ENCODE data around the gene CRB2.

Gene CRB2

GRCh38 chr9:123376218-123377071 is 20.4 kb downstream of the CRB2 start:
- DNase-seq: no peak
- Histone ChIP-seq H3K9ac (ENCODE audit: low read length) (no peak overlapping the region), H3K4me1 (ENCODE audit: low read length) (no peaks in the 10 kb centered on the region), H2AFZ (ENCODE audit: low read length) (no peak overlapping the region), H3K36me3 (replicated peaks; ENCODE audit: insufficient read depth, low read length) (no peaks in the 10 kb centered on the region), H4K20me1 (ENCODE audit: insufficient read depth, low read length) (no peaks in the 10 kb centered on the region), H3K4me2 (ENCODE audit: low read depth, low read length) (no peak overlapping the region), H3K79me2 (ENCODE audit: low read length) (no peaks in the 10 kb centered on the region), H3F3A (ENCODE audit: insufficient read depth, low read length) (no peaks in the 10 kb centered on the region), H3K27ac (ENCODE audit: low read length) (no peak overlapping the region), H3K27me3 (replicated peaks; ENCODE audit: insufficient read depth, low read length) (peaks cover 46% of the 10 kb centered on the region), H3K4me3 (ENCODE audit: low read length) (no peak overlapping the region), H3K9me2 (replicated peaks; ENCODE audit: insufficient read depth, low read length) (no peaks in the 10 kb centered on the region), H3K9me3 (replicated peaks; ENCODE audit: insufficient read depth, low read length) (no peaks in the 10 kb centered on the region)
- TF ChIP-seq, protein P1, sequence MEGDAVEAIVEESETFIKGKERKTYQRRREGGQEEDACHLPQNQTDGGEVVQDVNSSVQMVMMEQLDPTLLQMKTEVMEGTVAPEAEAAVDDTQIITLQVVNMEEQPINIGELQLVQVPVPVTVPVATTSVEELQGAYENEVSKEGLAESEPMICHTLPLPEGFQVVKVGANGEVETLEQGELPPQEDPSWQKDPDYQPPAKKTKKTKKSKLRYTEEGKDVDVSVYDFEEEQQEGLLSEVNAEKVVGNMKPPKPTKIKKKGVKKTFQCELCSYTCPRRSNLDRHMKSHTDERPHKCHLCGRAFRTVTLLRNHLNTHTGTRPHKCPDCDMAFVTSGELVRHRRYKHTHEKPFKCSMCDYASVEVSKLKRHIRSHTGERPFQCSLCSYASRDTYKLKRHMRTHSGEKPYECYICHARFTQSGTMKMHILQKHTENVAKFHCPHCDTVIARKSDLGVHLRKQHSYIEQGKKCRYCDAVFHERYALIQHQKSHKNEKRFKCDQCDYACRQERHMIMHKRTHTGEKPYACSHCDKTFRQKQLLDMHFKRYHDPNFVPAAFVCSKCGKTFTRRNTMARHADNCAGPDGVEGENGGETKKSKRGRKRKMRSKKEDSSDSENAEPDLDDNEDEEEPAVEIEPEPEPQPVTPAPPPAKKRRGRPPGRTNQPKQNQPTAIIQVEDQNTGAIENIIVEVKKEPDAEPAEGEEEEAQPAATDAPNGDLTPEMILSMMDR (IDR thresholded peaks at IDR 0.05; ENCODE audit: low read length): no peak
- TF ChIP-seq EZH2 (optimal IDR thresholded peaks at IDR 0.05; ENCODE audit: low read depth, low read length) (no peak), EZH2phosphoT487 (IDR thresholded peaks at IDR 0.05; ENCODE audit: low read length) (no peak)

DNA sequence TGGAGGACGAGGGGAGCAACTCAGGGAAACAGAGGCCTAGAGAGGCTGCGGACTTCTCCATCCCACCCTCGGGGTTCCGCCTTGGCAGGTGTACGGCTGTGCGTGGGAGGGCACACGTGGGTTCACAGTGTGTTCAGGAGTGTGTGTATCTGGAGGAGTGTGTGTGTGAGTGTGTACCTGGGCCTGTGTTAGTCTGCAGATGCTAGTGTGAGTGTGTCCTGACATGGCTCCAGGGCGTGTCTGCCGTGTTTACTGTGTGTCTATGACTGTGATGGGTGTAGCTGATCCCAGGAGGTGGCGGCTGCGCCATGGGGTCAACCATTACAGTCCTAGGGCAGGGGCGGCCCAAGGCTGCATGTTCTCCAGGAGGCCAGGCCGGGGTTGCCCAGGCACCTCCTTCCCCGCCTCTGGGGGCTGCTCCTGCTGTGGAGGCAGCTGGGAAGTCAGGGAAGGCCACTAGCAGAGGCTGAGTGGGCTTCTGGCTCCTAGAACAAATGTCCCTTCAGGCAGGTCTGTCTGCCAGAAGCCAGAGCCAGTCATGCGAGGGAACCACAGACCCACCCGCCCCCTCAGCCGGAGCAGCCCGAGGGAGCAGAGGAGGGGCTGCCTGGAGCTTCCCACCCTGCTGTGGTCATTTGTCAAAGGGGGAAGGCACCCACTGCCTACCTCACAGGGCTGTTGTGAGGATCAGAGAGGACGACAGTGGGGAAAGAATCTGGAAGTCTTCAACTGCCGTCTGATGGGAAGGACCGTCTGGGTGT is 21.4 kb downstream of the CRB2 start:
- no peak for TF ChIP-seq EZH2phosphoT487 (IDR thresholded peaks at IDR 0.05; ENCODE audit: low read length)
- TF ChIP-seq EZH2 (optimal IDR thresholded peaks at IDR 0.05; ENCODE audit: low read depth, low read length): no peak
- TF ChIP-seq, protein P1 (IDR thresholded peaks at IDR 0.05; ENCODE audit: low read length): no peak
- Histone ChIP-seq H3K4me3 (ENCODE audit: low read length) (no peak overlapping the region), H2AFZ (ENCODE audit: low read length) (no peak overlapping the region), H4K20me1 (ENCODE audit: insufficient read depth, low read length) (no peaks in the 10 kb centered on the region), H3K9ac (ENCODE audit: low read length) (no peak overlapping the region), H3K4me1 (ENCODE audit: low read length) (no peaks in the 10 kb centered on the region), H3K9me2 (replicated peaks; ENCODE audit: insufficient read depth, low read length) (no peaks in the 10 kb centered on the region), H3K4me2 (ENCODE audit: low read depth, low read length) (no peak overlapping the region), H3K9me3 (replicated peaks; ENCODE audit: insufficient read depth, low read length) (no peaks in the 10 kb centered on the region), H3K27me3 (replicated peaks; ENCODE audit: insufficient read depth, low read length) (peaks cover 37% of the 10 kb centered on the region), H3F3A (ENCODE audit: insufficient read depth, low read length) (no peaks in the 10 kb centered on the region), H3K27ac (ENCODE audit: low read length) (no peak overlapping the region), H3K36me3 (replicated peaks; ENCODE audit: insufficient read depth, low read length) (no peaks in the 10 kb centered on the region), H3K79me2 (ENCODE audit: low read length) (no peaks in the 10 kb centered on the region)
- DNase-seq: no peak

DNA sequence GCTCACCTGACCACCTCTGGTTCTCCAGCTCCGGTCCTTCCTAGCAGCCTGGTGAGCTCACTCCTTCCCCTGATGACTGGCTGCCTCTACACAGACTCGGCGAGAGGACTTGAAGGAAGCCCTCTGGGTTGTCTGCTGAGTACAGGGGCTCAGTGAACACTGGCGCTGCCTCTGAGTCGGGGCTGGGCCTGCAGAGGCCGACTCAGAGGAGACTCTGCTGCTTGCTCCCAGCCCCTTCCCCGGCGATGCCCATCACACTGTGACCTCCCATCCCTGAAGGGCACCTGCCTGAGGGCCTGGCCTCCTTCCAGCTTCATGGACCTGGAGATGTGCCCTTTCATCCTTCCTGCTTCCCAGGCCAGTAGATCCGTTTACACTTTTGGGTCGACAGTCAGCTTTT is 22.0 kb downstream of the CRB2 start:
- no peaks in the 10 kb centered on the region for H4K20me1 ChIP-seq (ENCODE audit: insufficient read depth, low read length)
- DNase-seq: no peak
- TF ChIP-seq EZH2phosphoT487 (IDR thresholded peaks at IDR 0.05; ENCODE audit: low read length) (no peak), EZH2 (optimal IDR thresholded peaks at IDR 0.05; ENCODE audit: low read depth, low read length) (no peak)
- TF ChIP-seq, protein P1 (IDR thresholded peaks at IDR 0.05; ENCODE audit: low read length): no peak
- H3K36me3 ChIP-seq (replicated peaks; ENCODE audit: insufficient read depth, low read length): no peaks in the 10 kb centered on the region
- H3K9me3 ChIP-seq (replicated peaks; ENCODE audit: insufficient read depth, low read length): no peaks in the 10 kb centered on the region
- H3K4me3 ChIP-seq (ENCODE audit: low read length): no peak overlapping the region
- no peak overlapping the region for H3K27ac ChIP-seq (ENCODE audit: low read length)
- no peaks in the 10 kb centered on the region for H3F3A ChIP-seq (ENCODE audit: insufficient read depth, low read length)
- no peaks in the 10 kb centered on the region for H3K9me2 ChIP-seq (replicated peaks; ENCODE audit: insufficient read depth, low read length)
- H3K79me2 ChIP-seq (ENCODE audit: low read length): no peaks in the 10 kb centered on the region
- H2AFZ ChIP-seq (ENCODE audit: low read length): no peak overlapping the region
- H3K4me2 ChIP-seq (ENCODE audit: low read depth, low read length): no peak overlapping the region
- H3K9ac ChIP-seq (ENCODE audit: low read length): no peak overlapping the region
- no peaks in the 10 kb centered on the region for H3K4me1 ChIP-seq (ENCODE audit: low read length)
- H3K27me3 ChIP-seq (replicated peaks; ENCODE audit: insufficient read depth, low read length): peaks cover 31% of the 10 kb centered on the region

Data from MM.1S (cell line).